Neural progenitor cell (in vitro differentiated cells): ENCODE results near the gene RPH3AL. TPM values are rescaled to one million over a fixed set of nuclear protein-coding genes. Genes with fewer than 3 reads are reported as not detected.
A peak's percentile ranks its signal among the peaks of the same experiment; 100 is the strongest.

Source experiments
- DNase-seq: peaks from one replicate; pipeline ENCODE4 v3.0.0-alpha.2; 2016; ENCODE audit warnings: low spot score
- H2AFZ ChIP-seq: fragments of 200-600 bp; sonication (generic); replicated peaks from 2 replicates; pipeline ENCODE4 v1.6.1; 2016; ENCODE audit warnings: antibody characterized with exemption
- H3F3A ChIP-seq: fragments of 200-600 bp; sonication (generic); 2 replicates; pipeline ENCODE4 v1.6.1; 2016; ENCODE audit warnings: antibody characterized with exemption, low read depth
- H3K27ac ChIP-seq: fragments of 200-600 bp; sonication (generic); 2 replicates; pipeline ENCODE4 v1.5.1; 2016; ENCODE audit warnings: mild to moderate bottlenecking
- H3K27me3 ChIP-seq: fragments of 200-600 bp; sonication (generic); 2 replicates; pipeline ENCODE4 v1.6.1; 2016; ENCODE audit warnings: mild to moderate bottlenecking, moderate library complexity
- H3K36me3 ChIP-seq: fragments of 200-600 bp; sonication (generic); 2 replicates; pipeline ENCODE4 v1.5.1; 2016
- H3K4me1 ChIP-seq: fragments of 200-600 bp; sonication (generic); 2 replicates; pipeline ENCODE4 v1.6.1; 2016; ENCODE audit warnings: mixed run types
- H3K4me2 ChIP-seq: fragments of 200-600 bp; sonication (generic); 2 replicates; pipeline ENCODE4 v1.6.1; 2016
- H3K4me3 ChIP-seq: fragments of 200-600 bp; sonication (generic); 2 replicates; pipeline ENCODE4 v1.5.1; 2016
- H3K79me2 ChIP-seq: fragments of 200-600 bp; sonication (generic); 2 replicates; pipeline ENCODE4 v1.6.1; 2016; ENCODE audit warnings: low read depth
- H3K9ac ChIP-seq: fragments of 200-600 bp; sonication (generic); 2 replicates; pipeline ENCODE4 v1.6.1; 2016
- H3K9me3 ChIP-seq: fragments of 200-600 bp; sonication (generic); 2 replicates; pipeline ENCODE4 v1.5.1; 2016; ENCODE audit warnings: low read depth
- H4K20me1 ChIP-seq: fragments of 200-600 bp; sonication (generic); 2 replicates; pipeline ENCODE4 v1.6.1; 2016; ENCODE audit warnings: low read depth
- H3K27ac Mint-ChIP-seq: 3 replicates; pipeline ENCODE4 v1.8.0; 2021; ENCODE audit warnings: mixed read lengths
- H3K27me3 Mint-ChIP-seq: 2 replicates; pipeline ENCODE4 v1.8.0; 2022; ENCODE audit warnings: low read depth, mild to moderate bottlenecking, inconsistent platforms, moderate library complexity, mixed read lengths; ENCODE audit not compliant: insufficient read depth
- H3K36me3 Mint-ChIP-seq: 3 replicates; pipeline ENCODE4 v1.8.0; 2021; ENCODE audit warnings: mixed read lengths
- H3K4me1 Mint-ChIP-seq: 3 replicates; pipeline ENCODE4 v1.8.0; 2021; ENCODE audit warnings: mixed read lengths
- H3K4me3 Mint-ChIP-seq: 3 replicates; pipeline ENCODE4 v1.8.0; 2021; ENCODE audit warnings: mild to moderate bottlenecking, moderate library complexity, mixed read lengths
- H3K9me3 Mint-ChIP-seq: 3 replicates; pipeline ENCODE4 v1.8.0; 2020; ENCODE audit warnings: mixed read lengths
- CTCF ChIP-seq: fragments of 200-600 bp; sonication (generic); IDR thresholded peaks from 2 replicates; pipeline ENCODE4 v1.5.1; 2017; ENCODE audit warnings: antibody characterized with exemption, mild to moderate bottlenecking
- EZH2 ChIP-seq: fragments of 200-600 bp; sonication (generic); IDR thresholded peaks from 2 replicates; pipeline ENCODE4 v1.6.1; 2017; ENCODE audit warnings: antibody characterized with exemption, mild to moderate bottlenecking, moderate library complexity
- EZH2phosphoT487 ChIP-seq: fragments of 200-600 bp; sonication (generic); IDR thresholded peaks from 2 replicates; pipeline ENCODE4 v1.6.1; 2017; ENCODE audit warnings: antibody characterized with exemption
- total RNA-seq: library from RNA; depleted of rRNA; stranded (reverse); fragments of >200 nt; gene quantifications from 2 replicates; pipeline ENCODE4 v1.2.3, GENCODE V29; 2015; ENCODE audit warnings: low replicate concordance

The RPH3AL gene
- total RNA-seq, 1 donor from 2014 or later = 7.5 TPM

GRCh38 chr17:180381-181244 lies 172.0 kb downstream of the RPH3AL start:
- peaks cover 15% of the 10 kb centered on the region for H3K4me1 Mint-ChIP-seq
- peak; percentile 69 for DNase-seq
- Histone ChIP-seq H3K4me2 (peak overlapping the region; percentile 89), H3K36me3 (no peaks in the 10 kb centered on the region), H3K9ac (no peak overlapping the region), H4K20me1 (peaks cover 13% of the 10 kb centered on the region), H2AFZ (peak overlapping the region; percentile 77), H3K27ac (no peak overlapping the region), H3K4me1 (peaks cover 16% of the 10 kb centered on the region), H3K4me3 (peak overlapping the region; percentile 52), H3K9me3 (no peaks in the 10 kb centered on the region), H3K79me2 (no peaks in the 10 kb centered on the region), H3F3A (peaks cover 5% of the 10 kb centered on the region), H3K27me3 (peaks cover 88% of the 10 kb centered on the region)
- H3K36me3 Mint-ChIP-seq = peaks cover 2% of the 10 kb centered on the region
- peaks cover 56% of the 10 kb centered on the region for H3K27me3 Mint-ChIP-seq
- H3K27ac Mint-ChIP-seq = no peak overlapping the region
- TF ChIP-seq EZH2 (peak; percentile 98), EZH2phosphoT487 (peak; percentile 97), CTCF (no peak)
- no peak overlapping the region for H3K4me3 Mint-ChIP-seq
- H3K9me3 Mint-ChIP-seq = peaks cover 4% of the 10 kb centered on the region

GRCh38 chr17:179781-180380 lies 172.7 kb downstream of the RPH3AL start:
- Mint-ChIP-seq H3K4me3 (no peak overlapping the region), H3K4me1 (peaks cover 15% of the 10 kb centered on the region)

GRCh38 chr17:179066-179432 lies 173.6 kb downstream of the RPH3AL start:
- Histone ChIP-seq H2AFZ (no peak overlapping the region), H4K20me1 (peaks cover 13% of the 10 kb centered on the region), H3F3A (peaks cover 3% of the 10 kb centered on the region), H3K27ac (no peak overlapping the region), H3K4me2 (no peak overlapping the region), H3K36me3 (no peaks in the 10 kb centered on the region), H3K4me3 (no peak overlapping the region), H3K79me2 (no peaks in the 10 kb centered on the region), H3K9me3 (no peaks in the 10 kb centered on the region), H3K4me1 (peaks cover 12% of the 10 kb centered on the region), H3K27me3 (peaks cover 75% of the 10 kb centered on the region), H3K9ac (no peak overlapping the region)
- Mint-ChIP-seq H3K36me3 (peaks cover 2% of the 10 kb centered on the region), H3K9me3 (peaks cover 4% of the 10 kb centered on the region), H3K27me3 (peaks cover 48% of the 10 kb centered on the region), H3K4me3 (no peak overlapping the region), H3K4me1 (peaks cover 15% of the 10 kb centered on the region), H3K27ac (no peak overlapping the region)
- DNase-seq = no peak
- TF ChIP-seq EZH2phosphoT487 (no peak), CTCF (no peak), EZH2 (no peak)

More at GRCh38 chr17:179781-180380, 172.7 kb downstream of the RPH3AL start:
- H3K27ac Mint-ChIP-seq = no peak overlapping the region
- peak overlapping the region; percentile 52 for H3K4me3 ChIP-seq
- peak overlapping the region; percentile 77 for H2AFZ ChIP-seq
- peak; percentile 44 for DNase-seq
- H3K36me3 Mint-ChIP-seq = peaks cover 2% of the 10 kb centered on the region
- peaks cover 12% of the 10 kb centered on the region for H3K4me1 ChIP-seq
- no peaks in the 10 kb centered on the region for H3K79me2 ChIP-seq
- no peak for TF ChIP-seq CTCF
- TF ChIP-seq EZH2 = no peak
- TF ChIP-seq EZH2phosphoT487 = no peak
- peaks cover 4% of the 10 kb centered on the region for H3K9me3 Mint-ChIP-seq
- H3K27ac ChIP-seq = no peak overlapping the region
- peaks cover 54% of the 10 kb centered on the region for H3K27me3 Mint-ChIP-seq
- H3K4me2 ChIP-seq = peak overlapping the region; percentile 89
- H3F3A ChIP-seq = peaks cover 3% of the 10 kb centered on the region
- no peaks in the 10 kb centered on the region for H3K9me3 ChIP-seq
- peaks cover 13% of the 10 kb centered on the region for H4K20me1 ChIP-seq
- H3K36me3 ChIP-seq = no peaks in the 10 kb centered on the region
- H3K9ac ChIP-seq = no peak overlapping the region
- peaks cover 84% of the 10 kb centered on the region for H3K27me3 ChIP-seq
